ENCODE data around the gene IFNA2. TPM values are rescaled to one million over a fixed set of nuclear protein-coding genes. Genes with fewer than 3 reads are reported as not detected.
A peak's percentile ranks its signal among the peaks of the same experiment; 100 is the strongest.

The IFNA2 gene
- total RNA-seq, 3 donors from 2014 or later = not detected

DNA sequence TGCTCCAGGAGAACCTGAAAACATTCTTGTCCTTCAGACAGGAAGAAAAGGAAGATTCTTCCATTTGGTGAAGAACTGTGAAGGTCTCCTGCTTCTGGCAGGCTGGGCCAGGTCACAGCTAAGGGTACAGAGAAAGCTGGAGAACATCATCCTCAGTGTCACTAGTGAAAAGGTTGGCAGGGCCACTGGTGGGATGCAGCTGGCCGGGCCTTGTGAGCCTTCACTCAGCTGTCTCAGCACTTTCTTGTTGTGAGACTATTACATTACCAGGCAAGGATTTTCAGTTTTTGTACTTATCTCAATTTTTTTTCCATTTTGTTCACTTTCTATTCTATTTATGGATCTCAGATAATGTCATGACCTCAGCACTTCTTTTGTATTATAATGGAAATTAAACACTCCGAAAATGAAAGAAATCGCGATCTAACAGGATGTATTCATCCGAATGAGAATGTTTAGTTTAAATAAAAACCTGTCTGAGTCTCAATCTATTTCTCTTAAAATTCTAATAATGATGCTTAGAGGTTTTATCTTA is 13.8 kb upstream of the IFNA2 start:
- peaks cover 0 to 4% of the 10 kb centered on the region in 2 donors for H3K4me1 ChIP-seq
- H3K9me3 ChIP-seq = no peaks in the 10 kb centered on the region
- H3K4me3 ChIP-seq = no peak overlapping the region
- TF ChIP-seq POLR2AphosphoS5 (IDR thresholded peaks at IDR 0.05) = no peak
- TF ChIP-seq POLR2A (IDR thresholded peaks at IDR 0.05) = no peak
- TF ChIP-seq, protein P1, sequence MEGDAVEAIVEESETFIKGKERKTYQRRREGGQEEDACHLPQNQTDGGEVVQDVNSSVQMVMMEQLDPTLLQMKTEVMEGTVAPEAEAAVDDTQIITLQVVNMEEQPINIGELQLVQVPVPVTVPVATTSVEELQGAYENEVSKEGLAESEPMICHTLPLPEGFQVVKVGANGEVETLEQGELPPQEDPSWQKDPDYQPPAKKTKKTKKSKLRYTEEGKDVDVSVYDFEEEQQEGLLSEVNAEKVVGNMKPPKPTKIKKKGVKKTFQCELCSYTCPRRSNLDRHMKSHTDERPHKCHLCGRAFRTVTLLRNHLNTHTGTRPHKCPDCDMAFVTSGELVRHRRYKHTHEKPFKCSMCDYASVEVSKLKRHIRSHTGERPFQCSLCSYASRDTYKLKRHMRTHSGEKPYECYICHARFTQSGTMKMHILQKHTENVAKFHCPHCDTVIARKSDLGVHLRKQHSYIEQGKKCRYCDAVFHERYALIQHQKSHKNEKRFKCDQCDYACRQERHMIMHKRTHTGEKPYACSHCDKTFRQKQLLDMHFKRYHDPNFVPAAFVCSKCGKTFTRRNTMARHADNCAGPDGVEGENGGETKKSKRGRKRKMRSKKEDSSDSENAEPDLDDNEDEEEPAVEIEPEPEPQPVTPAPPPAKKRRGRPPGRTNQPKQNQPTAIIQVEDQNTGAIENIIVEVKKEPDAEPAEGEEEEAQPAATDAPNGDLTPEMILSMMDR (IDR thresholded peaks at IDR 0.05) = no peak
- peaks cover 0 to 61% of the 10 kb centered on the region in 2 donors for H3K27me3 ChIP-seq
- no peaks in the 10 kb centered on the region for H3K36me3 ChIP-seq
- DNase-seq (ENCODE audit: low spot score in 2 of 2) = no peak
- intact Hi-C loops (cut with DNase I; ENCODE audit: low total_unique reads) = loop anchor here (5.0 kb wide), 1 partner anchor 72 kb away; no protein-coding TSS in a partner anchor
- H3K27ac ChIP-seq = no peak overlapping the region

DNA sequence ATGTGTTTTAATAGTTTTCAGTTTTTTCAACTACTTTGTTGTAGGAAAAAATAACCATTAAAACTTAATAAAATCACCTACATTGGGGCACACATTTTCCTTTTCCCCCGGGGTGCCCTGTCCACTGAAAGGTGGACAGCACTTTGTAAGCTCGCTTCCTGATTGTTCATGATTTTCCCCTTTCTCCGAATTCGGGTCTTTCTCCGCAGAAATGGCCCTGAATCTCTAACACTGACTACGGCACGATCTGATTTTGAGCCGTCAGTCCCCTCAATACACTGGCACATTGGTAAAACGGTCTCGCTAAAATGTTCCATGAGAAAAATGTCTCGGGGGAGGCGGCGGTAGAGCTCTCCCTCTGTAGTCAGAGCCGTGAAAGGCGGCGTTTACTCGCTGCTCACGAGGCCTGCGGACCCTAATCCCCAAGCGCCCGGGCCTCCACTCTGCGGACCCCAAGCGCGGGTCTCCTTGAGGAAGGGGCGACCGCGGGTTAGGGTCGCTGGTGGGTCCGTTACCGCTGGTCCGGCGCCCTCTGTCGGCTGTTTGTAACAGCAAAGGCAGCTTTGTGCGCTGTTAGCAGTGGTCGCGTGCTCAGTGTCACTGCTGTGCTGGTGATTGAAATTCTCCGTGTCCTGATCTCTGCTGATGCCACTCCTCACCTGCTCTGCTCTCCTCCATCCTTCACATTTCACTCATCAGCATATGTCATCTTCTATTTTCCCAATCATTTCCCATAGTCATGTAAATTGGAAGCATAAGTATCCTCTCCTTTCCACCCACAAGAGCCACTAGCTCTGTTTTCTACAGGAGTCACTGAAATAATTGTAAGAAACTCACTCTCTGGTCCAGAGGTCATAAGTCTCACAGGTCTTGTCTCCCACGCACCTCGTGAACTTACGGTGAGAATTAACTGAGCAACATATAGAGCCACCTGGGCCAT is 10.8 kb upstream of the IFNA2 start:
- H3K27me3 ChIP-seq = peaks cover 0 to 69% of the 10 kb centered on the region in 2 donors
- H3K36me3 ChIP-seq = no peaks in the 10 kb centered on the region
- H3K4me3 ChIP-seq = peak overlapping the region; percentile 41 to 65 (median 45)
- DNase-seq (ENCODE audit: low spot score in 2 of 2) = no peak
- H3K27ac ChIP-seq = no peak overlapping the region
- intact Hi-C loops (cut with DNase I; ENCODE audit: low total_unique reads) = loop anchor here (5.0 kb wide), 1 partner anchor 69 kb away; no protein-coding TSS in a partner anchor
- H3K4me1 ChIP-seq = no peaks in the 10 kb centered on the region
- no peak for TF ChIP-seq POLR2A (IDR thresholded peaks at IDR 0.05)
- TF ChIP-seq, protein P1 (IDR thresholded peaks at IDR 0.05) = peak; percentile 24 to 77 (median 41)
- H3K9me3 ChIP-seq = no peaks in the 10 kb centered on the region

DNA sequence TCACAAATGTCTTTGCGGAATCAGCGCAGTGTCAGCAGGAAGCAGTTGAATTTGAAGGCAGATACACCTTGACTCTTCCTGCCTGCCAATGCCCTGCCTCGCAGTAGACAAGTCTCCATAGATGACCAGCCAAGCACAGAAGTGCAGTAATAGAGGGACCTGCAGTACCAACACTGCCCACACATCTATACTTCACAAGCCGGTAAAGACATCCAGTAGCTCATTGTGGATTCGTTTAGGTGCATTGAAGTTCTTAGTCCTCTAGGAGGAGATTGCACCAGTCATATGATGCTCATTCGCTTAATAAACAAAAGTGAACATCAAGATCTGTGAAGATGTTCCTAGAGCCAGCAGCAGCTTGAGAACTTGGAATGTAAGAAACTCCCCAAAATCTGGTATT is 7.1 kb upstream of the IFNA2 start:
- no peaks in the 10 kb centered on the region for H3K9me3 ChIP-seq
- H3K4me3 ChIP-seq = no peak overlapping the region
- no peak for DNase-seq (ENCODE audit: low spot score in 2 of 2)
- TF ChIP-seq POLR2A (IDR thresholded peaks at IDR 0.05) = no peak
- TF ChIP-seq, protein P1 (IDR thresholded peaks at IDR 0.05) = peak in 1 of 3 donors; percentile 24
- H3K27ac ChIP-seq = no peak overlapping the region
- peaks cover 0 to 60% of the 10 kb centered on the region in 2 donors for H3K27me3 ChIP-seq
- H3K36me3 ChIP-seq = no peaks in the 10 kb centered on the region
- intact Hi-C loops (cut with DNase I; ENCODE audit: low total_unique reads) = no loop called here
- no peaks in the 10 kb centered on the region for H3K4me1 ChIP-seq

DNA sequence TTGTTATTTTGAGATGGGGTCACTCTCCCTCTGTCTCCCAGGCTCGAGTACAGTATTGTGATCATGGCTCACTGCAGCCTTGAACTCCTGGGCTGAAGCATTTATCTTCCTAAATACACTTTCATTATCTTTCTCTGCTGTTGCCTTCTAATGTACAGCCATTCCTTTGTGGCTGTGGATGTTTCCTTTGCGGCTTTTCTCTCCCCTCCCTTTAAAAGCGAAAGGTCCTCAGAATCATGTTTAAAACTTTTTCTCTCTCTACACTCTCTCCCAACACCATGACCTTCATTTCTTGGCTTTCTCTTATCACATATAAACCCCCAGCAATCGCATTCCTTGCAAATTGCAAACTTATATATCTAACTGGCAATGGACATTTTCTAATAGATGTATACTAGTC is 1.6 kb downstream of the IFNA2 start:
- Histone ChIP-seq H3K4me1 (no peaks in the 10 kb centered on the region), H3K36me3 (no peaks in the 10 kb centered on the region), H3K27me3 (peaks cover 0 to 11% of the 10 kb centered on the region in 2 donors), H3K9me3 (no peaks in the 10 kb centered on the region), H3K4me3 (no peak overlapping the region), H3K27ac (no peak overlapping the region)
- TF ChIP-seq POLR2A (IDR thresholded peaks at IDR 0.05) = no peak
- TF ChIP-seq POLR2AphosphoS5 (IDR thresholded peaks at IDR 0.05) = no peak
- TF ChIP-seq, protein P1 (IDR thresholded peaks at IDR 0.05) = no peak
- DNase-seq (ENCODE audit: low spot score in 2 of 2) = no peak
- intact Hi-C loops (cut with DNase I; ENCODE audit: low total_unique reads) = loop anchor here (10.0 kb wide), 1 partner anchor 541 kb away; no protein-coding TSS in a partner anchor

Data from breast epithelium (tissue), 4 donors.